ENCODE data around the gene AAMP. TPM values are rescaled to one million over a fixed set of nuclear protein-coding genes. Genes with fewer than 3 reads are reported as not detected.
"Not testable (repeated sequence)": the region's sequence is repeated elsewhere in the genome, so short reads cannot be mapped to it uniquely, and the experiment has no call there.

Gene AAMP
- total RNA-seq, 2 experiments from 2014 or later, result 58.7 to 59.4 TPM

GRCh38 chr2:218281449-218281848 is 11.5 kb upstream of the AAMP start:
- DNase-seq, result no peak
- no peak overlapping the region for H3K4me3 Mint-ChIP-seq
- intact Hi-C loops (cut with micrococcal nuclease), result loop anchor here (10.0 kb wide), 1 partner anchor 973 kb away; the partner anchor contains the start of genes TUBA4A and TUBA4B
- CTCF ChIA-PET, result interaction anchor here (12.5 kb wide), 1 partner anchor 8 kb away, joined by 214 read pairs; the partner anchor contains the start of genes AAMP and PNKD
- H3K9me3 Mint-ChIP-seq, result no peaks in the 10 kb centered on the region
- H3K27ac Mint-ChIP-seq, result no peak overlapping the region
- peaks cover 22% of the 10 kb centered on the region for H3K36me3 Mint-ChIP-seq (ENCODE audit: low read depth)
- H3K27me3 Mint-ChIP-seq (ENCODE audit: low read depth), result no peaks in the 10 kb centered on the region
- H3K4me1 Mint-ChIP-seq (ENCODE audit: low read depth), result peaks cover 39% of the 10 kb centered on the region

GRCh38 chr2:218280260-218280870 is 10.4 kb upstream of the AAMP start:
- Mint-ChIP-seq H3K27me3 (ENCODE audit: low read depth) (no peaks in the 10 kb centered on the region), H3K36me3 (ENCODE audit: low read depth) (peaks cover 22% of the 10 kb centered on the region), H3K4me3 (no peak overlapping the region), H3K9me3 (no peaks in the 10 kb centered on the region), H3K4me1 (ENCODE audit: low read depth) (peaks cover 28% of the 10 kb centered on the region), H3K27ac (no peak overlapping the region)
- CTCF ChIA-PET, result interaction anchor here (12.5 kb wide), 1 partner anchor 7 kb away, joined by 214 read pairs; the partner anchor contains the start of genes AAMP and PNKD
- DNase-seq, result no peak
- intact Hi-C loops (cut with micrococcal nuclease), result loop anchor here (10.0 kb wide), 1 partner anchor 974 kb away; the partner anchor contains the start of genes TUBA4A and TUBA4B

- Mint-ChIP-seq H3K27ac (no peak overlapping the region), H3K27me3 (ENCODE audit: low read depth) (no peaks in the 10 kb centered on the region), H3K36me3 (ENCODE audit: low read depth) (peaks cover 28% of the 10 kb centered on the region), H3K4me3 (no peak overlapping the region), H3K4me1 (ENCODE audit: low read depth) (peaks cover 14% of the 10 kb centered on the region), H3K9me3 (no peaks in the 10 kb centered on the region)
- DNase-seq, result no peak
- intact Hi-C loops (cut with micrococcal nuclease), result no loop called here
- CTCF ChIA-PET, result no interaction called here
These were observed 8.8 kb upstream of the AAMP start for GRCh38 chr2:218278531-218279360.

- Mint-ChIP-seq H3K36me3 (ENCODE audit: low read depth) (peaks cover 29% of the 10 kb centered on the region), H3K9me3 (no peaks in the 10 kb centered on the region), H3K27ac (no peak overlapping the region), H3K4me1 (ENCODE audit: low read depth) (peaks cover 11% of the 10 kb centered on the region), H3K27me3 (ENCODE audit: low read depth) (no peaks in the 10 kb centered on the region), H3K4me3 (no peak overlapping the region)
- DNase-seq, result no peak
- intact Hi-C loops (cut with micrococcal nuclease), result no loop called here
- CTCF ChIA-PET, result no interaction called here
These were observed 8.0 kb upstream of the AAMP start for GRCh38 chr2:218277921-218278320.

GRCh38 chr2:218276986-218277755 is 7.2 kb upstream of the AAMP start:
- peaks cover 29% of the 10 kb centered on the region for H3K36me3 Mint-ChIP-seq (ENCODE audit: low read depth)
- CTCF ChIA-PET, result interaction anchor here (7.4 kb wide), 1 partner anchor 10 kb away, joined by 214 read pairs; the partner anchor contains the start of gene TMBIM1
- peaks cover 15% of the 10 kb centered on the region for H3K4me1 Mint-ChIP-seq (ENCODE audit: low read depth)
- intact Hi-C loops (cut with micrococcal nuclease), result no loop called here
- H3K4me3 Mint-ChIP-seq, result no peak overlapping the region
- peak overlapping the region; percentile 35 for H3K27ac Mint-ChIP-seq
- no peaks in the 10 kb centered on the region for H3K9me3 Mint-ChIP-seq
- DNase-seq, result no peak
- H3K27me3 Mint-ChIP-seq (ENCODE audit: low read depth), result no peaks in the 10 kb centered on the region

GRCh38 chr2:218275371-218276072 is 5.6 kb upstream of the AAMP start:
- intact Hi-C loops (cut with micrococcal nuclease), result no loop called here
- H3K27ac Mint-ChIP-seq, result no peak overlapping the region
- H3K9me3 Mint-ChIP-seq, result no peaks in the 10 kb centered on the region
- H3K36me3 Mint-ChIP-seq (ENCODE audit: low read depth), result peaks cover 25% of the 10 kb centered on the region
- H3K4me1 Mint-ChIP-seq (ENCODE audit: low read depth), result peaks cover 29% of the 10 kb centered on the region
- H3K27me3 Mint-ChIP-seq (ENCODE audit: low read depth), result no peaks in the 10 kb centered on the region
- CTCF ChIA-PET, result interaction anchor here (0.6 to 7.4 kb wide), 8 partner anchors 9 to 425 kb away, joined by 3 to 214 read pairs (median 6); partner anchors contain the start of genes CATIP and TMBIM1
- no peak for DNase-seq
- H3K4me3 Mint-ChIP-seq, result no peak overlapping the region

GRCh38 chr2:218274586-218274985 is 4.6 kb upstream of the AAMP start:
- H3K4me1 Mint-ChIP-seq (ENCODE audit: low read depth), result peaks cover 23% of the 10 kb centered on the region
- no peaks in the 10 kb centered on the region for H3K27me3 Mint-ChIP-seq (ENCODE audit: low read depth)
- H3K4me3 Mint-ChIP-seq, result no peak overlapping the region
- peaks cover 20% of the 10 kb centered on the region for H3K36me3 Mint-ChIP-seq (ENCODE audit: low read depth)
- no peak overlapping the region for H3K27ac Mint-ChIP-seq
- no peaks in the 10 kb centered on the region for H3K9me3 Mint-ChIP-seq
- intact Hi-C loops (cut with micrococcal nuclease), result loop anchor here (5.0 kb wide), 1 partner anchor 623 kb away; no protein-coding TSS in a partner anchor
- CTCF ChIA-PET, result interaction anchor here (1.2 to 7.4 kb wide), 6 partner anchors 12 to 87 kb away, joined by 3 to 214 read pairs (median 8); partner anchors contain the start of genes CATIP and TMBIM1
- no peak for DNase-seq

GRCh38 chr2:218273908-218274249 is 3.9 kb upstream of the AAMP start:
- peak overlapping the region; percentile 71 for H3K27ac Mint-ChIP-seq
- DNase-seq, result no peak
- H3K4me1 Mint-ChIP-seq (ENCODE audit: low read depth), result peaks cover 29% of the 10 kb centered on the region
- no peak overlapping the region for H3K4me3 Mint-ChIP-seq
- H3K36me3 Mint-ChIP-seq (ENCODE audit: low read depth), result peaks cover 21% of the 10 kb centered on the region
- intact Hi-C loops (cut with micrococcal nuclease), result loop anchor here (5.0 kb wide), 1 partner anchor 623 kb away; no protein-coding TSS in a partner anchor
- H3K27me3 Mint-ChIP-seq (ENCODE audit: low read depth), result no peaks in the 10 kb centered on the region
- no peaks in the 10 kb centered on the region for H3K9me3 Mint-ChIP-seq
- CTCF ChIA-PET, result interaction anchor here (0.9 to 7.4 kb wide), 10 partner anchors 13 to 123 kb away, joined by 3 to 214 read pairs (median 6); partner anchors contain the start of genes CATIP and TMBIM1

GRCh38 chr2:218273214-218273907 is 3.4 kb upstream of the AAMP start:
- DNase-seq; H3K9me3 Mint-ChIP-seq; H3K27me3 Mint-ChIP-seq (ENCODE audit: low read depth); H3K4me3 Mint-ChIP-seq: not testable (repeated sequence)
- Mint-ChIP-seq H3K27ac (peak overlapping the region; percentile 71), H3K36me3 (ENCODE audit: low read depth) (peaks cover 21% of the 10 kb centered on the region), H3K4me1 (ENCODE audit: low read depth) (peaks cover 31% of the 10 kb centered on the region)
- CTCF ChIA-PET, result interaction anchor here (0.6 to 7.4 kb wide), 21 partner anchors 11 to 421 kb away, joined by 3 to 214 read pairs (median 4); partner anchors contain the start of genes CATIP, CXCR2 and TMBIM1
- intact Hi-C loops (cut with micrococcal nuclease), result loop anchor here (5.0 kb wide), 1 partner anchor 624 kb away; no protein-coding TSS in a partner anchor

- Mint-ChIP-seq H3K4me1 (ENCODE audit: low read depth) (peaks cover 31% of the 10 kb centered on the region), H3K4me3 (no peak overlapping the region), H3K27me3 (ENCODE audit: low read depth) (no peaks in the 10 kb centered on the region), H3K9me3 (no peaks in the 10 kb centered on the region), H3K27ac (no peak overlapping the region), H3K36me3 (ENCODE audit: low read depth) (peaks cover 22% of the 10 kb centered on the region)
- CTCF ChIA-PET, result interaction anchor here (0.6 to 7.4 kb wide), 32 partner anchors 11 to 422 kb away, joined by 3 to 214 read pairs (median 4); partner anchors contain the start of genes CATIP, CXCR2 and TMBIM1
- peak; percentile 86 for DNase-seq
- intact Hi-C loops (cut with micrococcal nuclease), result loop anchor here (1.0 to 5.0 kb wide), 4 partner anchors 29 to 625 kb away; partner anchors contain the start of gene CATIP
These were observed 2.7 kb upstream of the AAMP start for GRCh38 chr2:218272531-218273212.

All from activated naive CD4-positive, alpha-beta T cell treated with anti-CD3 and anti-CD28 coated beads for 36 hours (primary cell).